ENCODE data around the gene ENTREP3. TPM values are rescaled to one million over a fixed set of nuclear protein-coding genes. Genes with fewer than 3 reads are reported as not detected.

Gene ENTREP3
- total RNA-seq, 3 donors from 2014 or later = 31.7 to 41.3 (median 39.8) TPM

- peaks cover 24% of the 10 kb centered on the region for H3K4me1 Mint-ChIP-seq (ENCODE audit: low read depth)
- peaks cover 8% of the 10 kb centered on the region for H3K36me3 Mint-ChIP-seq (ENCODE audit: insufficient read depth)
- ATAC-seq (peak; percentile 89 to 92), DNase-seq (peak; percentile 82)
- peak within 1 kb of the TSS; percentile 91 for H3K4me3 Mint-ChIP-seq
- H3K9me3 Mint-ChIP-seq = no peaks in the 10 kb centered on the region
- no peaks in the 10 kb centered on the region for H3K27me3 Mint-ChIP-seq (ENCODE audit: low read depth)
These were observed 46.6 kb downstream of the ENTREP3 start, which contains the start of gene MTX1 for GRCh38 chr1:155208541-155209311. MTX1 (plus strand) TSS chr1:155208695; CDS start chr1:155208805, 110 bp downstream.

GRCh38 chr1:155207806-155208540, 47.3 kb downstream of the ENTREP3 start, which contains the start of gene THBS3:
THBS3 (minus strand) TSS chr1:155207897; CDS start chr1:155207876, 21 bp downstream.
- H3K36me3 Mint-ChIP-seq (ENCODE audit: insufficient read depth) = peaks cover 8% of the 10 kb centered on the region
- ATAC-seq = no peak
- DNase-seq = no peak
- H3K27me3 Mint-ChIP-seq (ENCODE audit: low read depth) = no peaks in the 10 kb centered on the region
- H3K4me3 Mint-ChIP-seq = peak within 1 kb of the TSS; percentile 91
- H3K9me3 Mint-ChIP-seq = no peaks in the 10 kb centered on the region
- peaks cover 24% of the 10 kb centered on the region for H3K4me1 Mint-ChIP-seq (ENCODE audit: low read depth)

GRCh38 chr1:155206891-155207805, 48.1 kb downstream of the ENTREP3 start:
- DNase-seq (peak; percentile 93), ATAC-seq (peak; percentile 48 to 54)
- H3K36me3 Mint-ChIP-seq (ENCODE audit: insufficient read depth) = peaks cover 8% of the 10 kb centered on the region
- H3K27me3 Mint-ChIP-seq (ENCODE audit: low read depth) = no peaks in the 10 kb centered on the region
- no peaks in the 10 kb centered on the region for H3K9me3 Mint-ChIP-seq
- peak overlapping the region; percentile 55 for H3K4me3 Mint-ChIP-seq
- H3K4me1 Mint-ChIP-seq (ENCODE audit: low read depth) = peaks cover 24% of the 10 kb centered on the region

- H3K4me3 Mint-ChIP-seq = no peak overlapping the region
- DNase-seq (no peak), ATAC-seq (no peak)
- H3K36me3 Mint-ChIP-seq (ENCODE audit: insufficient read depth) = peaks cover 6% of the 10 kb centered on the region
- no peaks in the 10 kb centered on the region for H3K27me3 Mint-ChIP-seq (ENCODE audit: low read depth)
- peaks cover 24% of the 10 kb centered on the region for H3K4me1 Mint-ChIP-seq (ENCODE audit: low read depth)
- H3K9me3 Mint-ChIP-seq = no peaks in the 10 kb centered on the region
These were observed 49.2 kb downstream of the ENTREP3 start for GRCh38 chr1:155205969-155206593.

GRCh38 chr1:155205035-155205434, 50.2 kb downstream of the ENTREP3 start:
- Mint-ChIP-seq H3K36me3 (ENCODE audit: insufficient read depth) (no peaks in the 10 kb centered on the region), H3K4me3 (no peak overlapping the region), H3K4me1 (ENCODE audit: low read depth) (peaks cover 20% of the 10 kb centered on the region), H3K27me3 (ENCODE audit: low read depth) (no peaks in the 10 kb centered on the region), H3K9me3 (no peaks in the 10 kb centered on the region)
- no peak for ATAC-seq
- no peak for DNase-seq

- H3K4me3 Mint-ChIP-seq = no peak overlapping the region
- no peaks in the 10 kb centered on the region for H3K9me3 Mint-ChIP-seq
- H3K27me3 Mint-ChIP-seq (ENCODE audit: low read depth) = no peaks in the 10 kb centered on the region
- peaks cover 11% of the 10 kb centered on the region for H3K4me1 Mint-ChIP-seq (ENCODE audit: low read depth)
- DNase-seq = no peak
- no peak for ATAC-seq
- H3K36me3 Mint-ChIP-seq (ENCODE audit: insufficient read depth) = no peaks in the 10 kb centered on the region
These were observed 52.4 kb downstream of the ENTREP3 start for GRCh38 chr1:155202731-155203515.

- no peak for ATAC-seq
- no peak overlapping the region for H3K4me3 Mint-ChIP-seq
- no peaks in the 10 kb centered on the region for H3K36me3 Mint-ChIP-seq (ENCODE audit: insufficient read depth)
- no peaks in the 10 kb centered on the region for H3K9me3 Mint-ChIP-seq
- no peak for DNase-seq
- H3K27me3 Mint-ChIP-seq (ENCODE audit: low read depth) = no peaks in the 10 kb centered on the region
- peaks cover 5% of the 10 kb centered on the region for H3K4me1 Mint-ChIP-seq (ENCODE audit: low read depth)
These were observed 53.1 kb downstream of the ENTREP3 start for GRCh38 chr1:155202198-155202597.

- H3K27me3 Mint-ChIP-seq (ENCODE audit: low read depth) = no peaks in the 10 kb centered on the region
- H3K4me1 Mint-ChIP-seq (ENCODE audit: low read depth) = no peaks in the 10 kb centered on the region
- H3K4me3 Mint-ChIP-seq = no peak overlapping the region
- H3K9me3 Mint-ChIP-seq = no peaks in the 10 kb centered on the region
- no peak for DNase-seq
- ATAC-seq = no peak
- no peaks in the 10 kb centered on the region for H3K36me3 Mint-ChIP-seq (ENCODE audit: insufficient read depth)
These were observed 54.4 kb downstream of the ENTREP3 start for GRCh38 chr1:155200920-155201319.

- no peaks in the 10 kb centered on the region for H3K9me3 Mint-ChIP-seq
These were observed 55.5 kb downstream of the ENTREP3 start for GRCh38 chr1:155199792-155200191.

GRCh38 chr1:155198547-155198906, 56.8 kb downstream of the ENTREP3 start:
- H3K36me3 Mint-ChIP-seq (ENCODE audit: insufficient read depth) = no peaks in the 10 kb centered on the region
- no peak for ATAC-seq
- H3K9me3 Mint-ChIP-seq = no peaks in the 10 kb centered on the region
- no peak overlapping the region for H3K4me3 Mint-ChIP-seq
- H3K4me1 Mint-ChIP-seq (ENCODE audit: low read depth) = peaks cover 15% of the 10 kb centered on the region
- no peaks in the 10 kb centered on the region for H3K27me3 Mint-ChIP-seq (ENCODE audit: low read depth)
- DNase-seq = no peak

More at GRCh38 chr1:155199792-155200191, 55.5 kb downstream of the ENTREP3 start:
- Mint-ChIP-seq H3K27me3 (ENCODE audit: low read depth) (no peaks in the 10 kb centered on the region), H3K36me3 (ENCODE audit: insufficient read depth) (no peaks in the 10 kb centered on the region), H3K4me3 (no peak overlapping the region), H3K4me1 (ENCODE audit: low read depth) (peaks cover 4% of the 10 kb centered on the region)
- DNase-seq (no peak), ATAC-seq (no peak)

- no peaks in the 10 kb centered on the region for H3K27me3 Mint-ChIP-seq (ENCODE audit: low read depth)
- peaks cover 18% of the 10 kb centered on the region for H3K4me1 Mint-ChIP-seq (ENCODE audit: low read depth)
- no peak for DNase-seq
- ATAC-seq = no peak
- H3K4me3 Mint-ChIP-seq = no peak overlapping the region
- no peaks in the 10 kb centered on the region for H3K36me3 Mint-ChIP-seq (ENCODE audit: insufficient read depth)
- H3K9me3 Mint-ChIP-seq = no peaks in the 10 kb centered on the region
These were observed 57.3 kb downstream of the ENTREP3 start for GRCh38 chr1:155197901-155198546.

Measured in activated T-cell treated with anti-CD3 and anti-CD28 coated beads, Interleukin-2, amount 50 U/mL, for 4 hours (primary cell).